CD14-positive monocyte (primary cell): ENCODE measurements around the gene GNG4. TPM values are rescaled to one million over a fixed set of nuclear protein-coding genes. Genes with fewer than 3 reads are reported as not detected.

ENCODE experiments used
- DNase-seq, 3 donors: peaks; one replicate each; pipeline ENCODE4 v3.0.0-alpha.2; 2011 to 2022
- H2AFZ ChIP-seq: 2 replicates; pipeline ENCODE4 v1.6.0; 2012; ENCODE audit warnings: mild to moderate bottlenecking, low read depth, low read length, inconsistent platforms; ENCODE audit not compliant: insufficient read depth, poor library complexity, severe bottlenecking
- H3K27ac ChIP-seq, 2 donors: 1 replicate in 1 of 2; 2 replicates in 1 of 2; pipeline ENCODE4 v1.5.1; 2012 to 2013; ENCODE audit warnings: low read length in 2 of 2, control low read depth in 1 of 2, inconsistent platforms in 1 of 2, low read depth in 1 of 2, mild to moderate bottlenecking in 1 of 2
- H3K27me3 ChIP-seq, 2 donors: one replicate each; pipeline versions ENCODE4 v1.6.0 to v1.6.1; 2011 to 2013; ENCODE audit warnings: low read length in 2 of 2; ENCODE audit not compliant: control insufficient read depth in 2 of 2, insufficient read depth in 2 of 2
- H3K36me3 ChIP-seq, 2 donors: replicated peaks in 1 of 2; 1 replicate in 1 of 2; 2 replicates in 1 of 2; pipeline versions ENCODE4 v1.5.1 to v1.6.1; 2012 to 2013; ENCODE audit warnings: low read length in 2 of 2, control low read depth in 1 of 2, inconsistent platforms in 1 of 2, mild to moderate bottlenecking in 1 of 2; ENCODE audit not compliant: insufficient read depth in 2 of 2, control insufficient read depth in 1 of 2
- H3K4me1 ChIP-seq, 2 donors: 1 replicate in 1 of 2; 2 replicates in 1 of 2; pipeline versions ENCODE4 v1.5.1 to v1.6.1; 2012 to 2013; ENCODE audit warnings: low read length in 2 of 2, control low read depth in 1 of 2, inconsistent platforms in 1 of 2, mild to moderate bottlenecking in 1 of 2, moderate library complexity in 1 of 2; ENCODE audit not compliant: insufficient read depth in 2 of 2, control insufficient read depth in 1 of 2
- H3K4me2 ChIP-seq: replicated peaks from 2 replicates; pipeline ENCODE3; 2012; ENCODE audit warnings: low read length, moderate library complexity, mild to moderate bottlenecking; ENCODE audit not compliant: poor library complexity, severe bottlenecking; ENCODE audit errors: extremely low read depth
- H3K4me3 ChIP-seq, 3 experiments: fragments of 200-600 bp in 1 of 3; sonication (generic) in 1 of 3; replicated peaks in 1 of 3; 1 replicate in 2 of 3; 2 replicates in 1 of 3; pipeline ENCODE4 v1.5.1; 2011 to 2013; ENCODE audit warnings: low read length in 3 of 3, mild to moderate bottlenecking in 3 of 3, control low read depth in 2 of 3, low read depth in 2 of 3, inconsistent platforms in 1 of 3, moderate library complexity in 1 of 3
- H3K79me2 ChIP-seq: 2 replicates; pipeline ENCODE4 v1.6.0; 2012; ENCODE audit warnings: mild to moderate bottlenecking, control low read depth, inconsistent platforms, low read length, moderate library complexity; ENCODE audit not compliant: insufficient read depth
- H3K9ac ChIP-seq: 2 replicates; pipeline ENCODE4 v1.6.0; 2017; ENCODE audit warnings: low read length, mild to moderate bottlenecking; ENCODE audit not compliant: insufficient read depth, poor library complexity, severe bottlenecking
- H3K9me3 ChIP-seq, 2 donors: replicated peaks in 1 of 2; 1 replicate in 1 of 2; 2 replicates in 1 of 2; pipeline versions ENCODE4 v1.5.1 to v1.6.1; 2012 to 2013; ENCODE audit warnings: low read length in 2 of 2, control low read depth in 1 of 2; ENCODE audit not compliant: control insufficient read depth in 1 of 2, insufficient read depth in 1 of 2
- H4K20me1 ChIP-seq: 2 replicates; pipeline ENCODE4 v1.6.0; 2012; ENCODE audit warnings: mild to moderate bottlenecking, low read length, control low read depth, moderate library complexity; ENCODE audit not compliant: insufficient read depth
- H3K27ac Mint-ChIP-seq, 7 donors: one replicate each; pipeline ENCODE4 v1.8.0; 2020; ENCODE audit warnings: mild to moderate bottlenecking in 7 of 7, mixed read lengths in 7 of 7, moderate library complexity in 6 of 7, inconsistent platforms in 2 of 7
- H3K27me3 Mint-ChIP-seq, 3 donors: one replicate each; pipeline ENCODE4 v1.8.0; 2021 to 2022; ENCODE audit warnings: low read depth in 3 of 3, mild to moderate bottlenecking in 3 of 3, mixed read lengths in 3 of 3, moderate library complexity in 3 of 3, inconsistent platforms in 1 of 3
- H3K36me3 Mint-ChIP-seq, 2 donors: one replicate each; pipeline ENCODE4 v1.8.0; 2020; ENCODE audit warnings: mixed read lengths in 2 of 2, inconsistent platforms in 1 of 2, mild to moderate bottlenecking in 1 of 2
- H3K4me1 Mint-ChIP-seq: one replicate; pipeline ENCODE4 v1.8.0; 2020; ENCODE audit warnings: mild to moderate bottlenecking, mixed read lengths
- H3K4me3 Mint-ChIP-seq, 2 donors: one replicate each; pipeline ENCODE4 v1.8.0; 2020; ENCODE audit warnings: mild to moderate bottlenecking in 2 of 2, mixed read lengths in 2 of 2, moderate library complexity in 1 of 2
- H3K9me3 Mint-ChIP-seq, 7 donors: one replicate each; pipeline ENCODE4 v1.8.0; 2020 to 2022; ENCODE audit warnings: mixed read lengths in 7 of 7, mild to moderate bottlenecking in 6 of 7, moderate library complexity in 6 of 7, inconsistent platforms in 2 of 7
- CTCF ChIP-seq: fragments of 200-600 bp; IDR thresholded peaks from one replicate; pipeline ENCODE4 v1.8.0; 2022; ENCODE audit warnings: antibody characterized with exemption, mild to moderate bottlenecking
- WGBS: methylation state at CpG from one replicate; pipeline ENCODE4 v1.1.5; 2013; ENCODE audit warnings: missing lambda C conversion rate; ENCODE audit not compliant: insufficient coverage; 5-methylcytosine and 5-hydroxymethylcytosine counted together
- intact Hi-C, 2 donors: fragments of 100-400 bp; cut with micrococcal nuclease; formaldehyde crosslinking; loops; one replicate each; pipeline versions ENCODE4 v1.15.0 to v1.15.1; 2023
- polyA plus RNA-seq, 3 donors: library from polyadenylated mRNA; depleted of rRNA in 1 of 3; unstranded in 2 of 3; stranded (reverse) in 1 of 3; fragments of 300-500 nt in 2 of 3; fragments of >200 nt in 1 of 3; fragmentation: Illumina TruSeq in 2 of 3; gene quantifications; 1 replicate in 2 of 3; 2 replicates in 1 of 3; pipeline ENCODE4 v1.2.3, GENCODE V29; 2012 to 2021

The GNG4 gene
- polyA plus RNA-seq, 3 donors = not detected

GRCh38 chr1:235642011-235642942, 7.3 kb downstream of the GNG4 start:
- H3K4me3 Mint-ChIP-seq = peak overlapping the region; percentile 73 to 90
- H3K4me1 Mint-ChIP-seq = peaks cover 17% of the 10 kb centered on the region
- peak overlapping the region; percentile 54 for H3K4me2 ChIP-seq
- peak overlapping the region; percentile 6 to 66 (median 32) for H3K4me3 ChIP-seq
- no peaks in the 10 kb centered on the region for H3K79me2 ChIP-seq
- peak overlapping the region; percentile 72 for H2AFZ ChIP-seq
- H3K4me1 ChIP-seq = peaks cover 10 to 11% of the 10 kb centered on the region in 2 donors
- peak overlapping the region in 4 of 7 donors; percentile 2 to 65 (median 46) for H3K27ac Mint-ChIP-seq
- H3K9me3 ChIP-seq = peaks cover 0 to 8% of the 10 kb centered on the region in 2 donors
- 16% methylated on average over 39 of the region's 47 CpGs for WGBS
- peaks cover 0 to 3% (median 0%) of the 10 kb centered on the region in 7 donors for H3K9me3 Mint-ChIP-seq
- H3K9ac ChIP-seq = no peak overlapping the region
- H3K27me3 ChIP-seq = peaks cover 7 to 49% of the 10 kb centered on the region in 2 donors
- peaks cover 37 to 59% (median 47%) of the 10 kb centered on the region in 3 donors for H3K27me3 Mint-ChIP-seq
- no peaks in the 10 kb centered on the region for H3K36me3 Mint-ChIP-seq
- no peak overlapping the region for H3K27ac ChIP-seq
- no peak for TF ChIP-seq CTCF
- DNase-seq = peak; percentile 34 to 80 (median 51)
- no peaks in the 10 kb centered on the region for H4K20me1 ChIP-seq
- intact Hi-C loops = no loop called here
- no peaks in the 10 kb centered on the region for H3K36me3 ChIP-seq

- DNase-seq = no peak
- no peaks in the 10 kb centered on the region for H3K36me3 Mint-ChIP-seq
- H3K9me3 Mint-ChIP-seq = peaks cover 0 to 2% (median 0%) of the 10 kb centered on the region in 7 donors
- Histone ChIP-seq H3K36me3 (no peaks in the 10 kb centered on the region), H3K27me3 (peaks cover 0 to 32% of the 10 kb centered on the region in 2 donors), H3K4me1 (peaks cover 10 to 11% of the 10 kb centered on the region in 2 donors), H3K79me2 (no peaks in the 10 kb centered on the region), H3K4me2 (no peak overlapping the region), H2AFZ (no peak overlapping the region), H3K4me3 (no peak overlapping the region), H3K9ac (no peak overlapping the region), H3K27ac (no peak overlapping the region), H4K20me1 (no peaks in the 10 kb centered on the region), H3K9me3 (no peaks in the 10 kb centered on the region)
- H3K4me3 Mint-ChIP-seq = no peak overlapping the region
- H3K4me1 Mint-ChIP-seq = peaks cover 17% of the 10 kb centered on the region
- WGBS = 100% methylated on average over 4 of the region's 12 CpGs
- no peak for TF ChIP-seq CTCF
- H3K27me3 Mint-ChIP-seq = peaks cover 22 to 47% (median 32%) of the 10 kb centered on the region in 3 donors
- peak overlapping the region in 1 of 7 donors; percentile 14 for H3K27ac Mint-ChIP-seq
- intact Hi-C loops = no loop called here
Measured at GRCh38 chr1:235640580-235640979, 9.0 kb downstream of the GNG4 start.
